Left hindlimb (tissue), 1 donor: ENCODE measurements around the gene GNAT1.
"Not testable (repeated sequence)": the region's sequence is repeated elsewhere in the genome, so short reads cannot be mapped to it uniquely, and the experiment has no call there.

Source experiments
- DNase-seq: peaks from one replicate; pipeline ENCODE4 v3.0.0-alpha.2; 2018

GNAT1 gene

GRCh38 chr3:50243543-50243895, 52.1 kb downstream of the GNAT1 start:
- no peak for DNase-seq

GRCh38 chr3:50244813-50245212, 53.4 kb downstream of the GNAT1 start:
- not testable (repeated sequence) for DNase-seq

GRCh38 chr3:50245251-50245745, 53.9 kb downstream of the GNAT1 start:
- DNase-seq = no peak

GRCh38 chr3:50245831-50246516, 54.6 kb downstream of the GNAT1 start:
- DNase-seq = peak; percentile 94

GRCh38 chr3:50246517-50246954, 55.1 kb downstream of the GNAT1 start:
- peak; percentile 86 for DNase-seq
